H1 (cell line): ENCODE measurements around the gene TMEM222. TPM values are rescaled to one million over a fixed set of nuclear protein-coding genes. Genes with fewer than 3 reads are reported as not detected.

Source experiments
- ASH2L ChIP-seq: fragments of 200-600, 300-600 bp; sonication (generic); IDR thresholded peaks from one replicate; pipeline ENCODE4 v1.7.1; 2017; ENCODE audit warnings: low read length
- BCL11A ChIP-seq, 2 experiments: IDR thresholded peaks; one replicate each; pipeline ENCODE4 v1.6.1; 2011; ENCODE audit warnings: low read depth in 2 of 2, low read length in 2 of 2, mild to moderate bottlenecking in 2 of 2
- BRCA1 ChIP-seq: IDR thresholded peaks from 2 replicates; pipeline ENCODE4 v1.6.1; 2012; ENCODE audit warnings: low read depth, low read length, improper control_type of control experiment
- CEBPB ChIP-seq: IDR thresholded peaks from 2 replicates; pipeline ENCODE4 v1.6.1; 2012; ENCODE audit warnings: low read depth, low read length
- CHD2 ChIP-seq: IDR thresholded peaks from 2 replicates; pipeline ENCODE4 v1.6.1; 2012; ENCODE audit warnings: low read length, improper control_type of control experiment
- HDAC2 ChIP-seq, 2 experiments: fragments of 300-600 bp in 1 of 2; sonication (generic) in 1 of 2; IDR thresholded peaks; 2 replicates each; pipeline ENCODE4 v1.6.1; 2011 to 2012; ENCODE audit warnings: low read depth in 2 of 2, low read length in 2 of 2, mild to moderate bottlenecking in 2 of 2, moderate library complexity in 2 of 2, borderline replicate concordance in 1 of 2, inconsistent platforms in 1 of 2
- KDM1A ChIP-seq: fragments of 200-600, 300-600 bp; sonication (generic); IDR thresholded peaks from 2 replicates; pipeline ENCODE4 v1.7.1; 2016; ENCODE audit warnings: mild to moderate bottlenecking, low read length, borderline replicate concordance
- MAFK ChIP-seq: IDR thresholded peaks from 2 replicates; pipeline ENCODE4 v1.6.1; 2012; ENCODE audit warnings: low read depth, mild to moderate bottlenecking, improper control_type of control experiment, low read length
- PHF8 ChIP-seq: fragments of 200-600 bp; sonication (generic); conservative IDR thresholded peaks from 2 replicates; pipeline ENCODE4 v1.7.1; 2012; ENCODE audit warnings: low read depth, mild to moderate bottlenecking, inconsistent platforms, low read length, moderate library complexity
- POLR2AphosphoS5 ChIP-seq: IDR thresholded peaks from 2 replicates; pipeline ENCODE4 v1.6.1; 2011; ENCODE audit warnings: low read depth, low read length
- RBBP5 ChIP-seq: IDR thresholded peaks from 2 replicates; pipeline ENCODE4 v1.7.1; 2012; ENCODE audit warnings: low read depth, mild to moderate bottlenecking, inconsistent platforms, low read length, moderate library complexity, borderline replicate concordance
- RFX5 ChIP-seq: IDR thresholded peaks from 2 replicates; pipeline ENCODE4 v1.6.1; 2011; ENCODE audit warnings: low read depth, low read length, improper control_type of control experiment, borderline replicate concordance
- RXRA ChIP-seq: IDR thresholded peaks from 2 replicates; pipeline ENCODE4 v1.6.1; 2011; ENCODE audit warnings: low read depth, mild to moderate bottlenecking, low read length, moderate library complexity; ENCODE audit not compliant: insufficient read depth
- SIRT6 ChIP-seq: IDR thresholded peaks from one replicate; pipeline ENCODE4 v1.7.1; 2012; ENCODE audit warnings: low read length, inconsistent platforms
- SIX5 ChIP-seq: IDR thresholded peaks from 2 replicates; pipeline ENCODE4 v1.6.1; 2011; ENCODE audit warnings: mild to moderate bottlenecking, low read depth, low read length
- SP2 ChIP-seq: IDR thresholded peaks from 2 replicates; pipeline ENCODE4 v1.6.1; 2012; ENCODE audit warnings: mild to moderate bottlenecking, low read length, inconsistent platforms
- SP4 ChIP-seq: IDR thresholded peaks from 2 replicates; pipeline ENCODE4 v1.6.1; 2012; ENCODE audit warnings: low read length, inconsistent platforms
- TAF1 ChIP-seq: IDR thresholded peaks from 2 replicates; pipeline ENCODE4 v1.6.1; 2011; ENCODE audit warnings: mild to moderate bottlenecking, low read depth, low read length
- TAF7 ChIP-seq: optimal IDR thresholded peaks from 2 replicates; pipeline ENCODE3; 2011; ENCODE audit warnings: low read depth, mild to moderate bottlenecking, inconsistent platforms, low read length, moderate library complexity, borderline replicate concordance
- TCF12 ChIP-seq: IDR thresholded peaks from 2 replicates; pipeline ENCODE4 v1.6.1; 2011; ENCODE audit warnings: low read depth, mild to moderate bottlenecking, low read length
- polyA plus RNA-seq, 7 experiments: library from polyadenylated mRNA; depleted of rRNA in 3 of 7; stranded (reverse) in 5 of 7; unstranded in 2 of 7; fragments of >200 nt in 5 of 7; fragments of 200-250 nt in 2 of 7; gene quantifications; 1 replicate in 5 of 7; 2 replicates in 1 of 7; 4 replicates in 1 of 7; pipeline versions ENCODE4 v1.2.1 to v1.2.3, GENCODE V29; 2011 to 2013; ENCODE audit warnings: missing spikeins in 2 of 7, mixed read lengths in 2 of 7
- total RNA-seq: library from RNA; stranded (reverse); fragmentation: NEBNext Ultra II Directional; extraction: Animal tissue kit (Norgen Biotek cat#: 25700); gene quantifications from 2 replicates; pipeline ENCODE4 v1.2.1, GENCODE V29; 2021
- TF ChIP-seq, protein P1 (sequence below), 3 experiments: IDR thresholded peaks; 1 replicate in 2 of 3; 2 replicates in 1 of 3; pipeline versions ENCODE4 v1.5.1 to v1.6.1; 2011; ENCODE audit warnings: low read length in 3 of 3, mild to moderate bottlenecking in 3 of 3, inconsistent platforms in 2 of 3, low read depth in 1 of 3, moderate library complexity in 1 of 3; ENCODE audit not compliant: insufficient read depth in 1 of 3; ENCODE audit errors: control extremely low read depth in 1 of 3
- TF ChIP-seq, protein P2 (sequence below): IDR thresholded peaks from 2 replicates; pipeline ENCODE4 v1.6.1; 2012; ENCODE audit warnings: inconsistent platforms

TMEM222 gene
- total and polyA plus RNA-seq, 2 of the 8 experiments (the other 6 are each of a cell fraction or from before 2014, with no cell fraction given), result 27.0 to 51.8 TPM

DNA sequence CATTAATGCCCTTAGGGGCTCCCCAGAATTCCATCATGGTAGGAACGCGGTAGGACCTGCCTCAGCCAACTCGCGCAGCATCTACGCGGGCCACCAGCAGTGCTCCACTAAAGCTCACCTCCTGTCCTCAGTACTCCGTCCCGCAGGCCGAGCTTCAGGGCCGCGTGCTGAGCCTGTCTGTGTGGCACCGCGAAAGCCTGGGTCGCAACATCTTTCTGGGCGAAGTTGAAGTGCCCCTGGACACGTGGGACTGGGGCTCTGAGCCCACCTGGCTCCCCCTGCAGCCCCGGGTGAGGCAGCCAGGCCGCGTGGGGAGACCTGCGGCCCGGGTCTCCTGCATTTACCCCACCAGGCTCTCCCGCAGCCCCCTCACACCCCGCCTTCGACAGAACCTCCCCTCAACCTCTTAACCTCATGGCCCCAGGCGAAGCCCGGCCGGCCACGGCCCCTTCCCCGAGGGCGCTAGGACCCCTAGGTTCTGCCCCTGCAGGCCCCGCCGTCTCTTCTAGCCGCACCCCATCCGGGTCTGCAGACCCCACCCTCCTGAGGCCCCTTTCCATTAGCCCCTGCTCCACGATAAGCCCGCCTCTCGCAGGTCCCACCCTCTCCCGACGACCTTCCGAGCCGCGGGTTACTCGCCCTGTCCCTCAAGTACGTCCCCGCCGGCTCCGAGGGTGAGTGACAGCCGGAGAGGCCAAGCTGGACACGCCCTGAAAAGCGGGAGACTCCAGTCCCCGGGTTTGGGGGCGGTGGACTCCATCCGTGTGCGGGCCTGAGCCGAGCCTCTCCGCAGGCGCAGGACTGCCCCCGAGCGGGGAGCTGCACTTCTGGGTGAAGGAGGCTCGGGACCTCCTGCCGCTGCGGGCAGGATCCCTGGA is 28.9 kb downstream of the TMEM222 start (continued):
- TF ChIP-seq, protein P1, sequence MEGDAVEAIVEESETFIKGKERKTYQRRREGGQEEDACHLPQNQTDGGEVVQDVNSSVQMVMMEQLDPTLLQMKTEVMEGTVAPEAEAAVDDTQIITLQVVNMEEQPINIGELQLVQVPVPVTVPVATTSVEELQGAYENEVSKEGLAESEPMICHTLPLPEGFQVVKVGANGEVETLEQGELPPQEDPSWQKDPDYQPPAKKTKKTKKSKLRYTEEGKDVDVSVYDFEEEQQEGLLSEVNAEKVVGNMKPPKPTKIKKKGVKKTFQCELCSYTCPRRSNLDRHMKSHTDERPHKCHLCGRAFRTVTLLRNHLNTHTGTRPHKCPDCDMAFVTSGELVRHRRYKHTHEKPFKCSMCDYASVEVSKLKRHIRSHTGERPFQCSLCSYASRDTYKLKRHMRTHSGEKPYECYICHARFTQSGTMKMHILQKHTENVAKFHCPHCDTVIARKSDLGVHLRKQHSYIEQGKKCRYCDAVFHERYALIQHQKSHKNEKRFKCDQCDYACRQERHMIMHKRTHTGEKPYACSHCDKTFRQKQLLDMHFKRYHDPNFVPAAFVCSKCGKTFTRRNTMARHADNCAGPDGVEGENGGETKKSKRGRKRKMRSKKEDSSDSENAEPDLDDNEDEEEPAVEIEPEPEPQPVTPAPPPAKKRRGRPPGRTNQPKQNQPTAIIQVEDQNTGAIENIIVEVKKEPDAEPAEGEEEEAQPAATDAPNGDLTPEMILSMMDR (IDR thresholded peaks at IDR 0.05; ENCODE audit: control extremely low read depth in 1 of 3, insufficient read depth in 1 of 3, low read depth in 1 of 3, low read length in 3 of 3), result peak in 2 of 3 experiments; percentile 7 to 42; a peak in 3 of 4 replicates
- TF ChIP-seq RFX5 (no peak), TAF1 (no peak), ASH2L (peak; percentile 67), SP2 (no peak; the same call in 1 of the 2 replicates), TCF12 (no peak), TAF7 (no peak), CEBPB (no peak), SIX5 (no peak), SP4 (peak; percentile 96), HDAC2 (IDR thresholded peaks at IDR 0.05; ENCODE audit: borderline replicate concordance in 1 of 2, low read depth in 2 of 2, low read length in 2 of 2) (no peak; a peak in 1 of 4 replicates), BCL11A (IDR thresholded peaks at IDR 0.05; ENCODE audit: low read depth in 2 of 2, low read length in 2 of 2) (no peak), BRCA1 (no peak), CHD2 (no peak), RBBP5 (no peak; the same call in 1 of the 2 replicates), RXRA (no peak), PHF8 (peak; percentile 26; the same call in 1 of the 2 replicates), KDM1A (no peak), SIRT6 (no peak), MAFK (no peak), POLR2AphosphoS5 (no peak)
- TF ChIP-seq, protein P2, sequence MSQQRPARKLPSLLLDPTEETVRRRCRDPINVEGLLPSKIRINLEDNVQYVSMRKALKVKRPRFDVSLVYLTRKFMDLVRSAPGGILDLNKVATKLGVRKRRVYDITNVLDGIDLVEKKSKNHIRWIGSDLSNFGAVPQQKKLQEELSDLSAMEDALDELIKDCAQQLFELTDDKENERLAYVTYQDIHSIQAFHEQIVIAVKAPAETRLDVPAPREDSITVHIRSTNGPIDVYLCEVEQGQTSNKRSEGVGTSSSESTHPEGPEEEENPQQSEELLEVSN, result peak; percentile 95
